Kidney epithelial cell (primary cell): ENCODE data around the gene SHC3. TPM values are rescaled to one million over a fixed set of nuclear protein-coding genes. Genes with fewer than 3 reads are reported as not detected.

Experiments
- DNase-seq: peaks from one replicate; pipeline ENCODE4 v3.0.0-alpha.2; 2010; ENCODE audit warnings: low read depth
- H3K27me3 ChIP-seq: 2 replicates; pipeline ENCODE4 v1.6.0; 2011; ENCODE audit warnings: low read length; ENCODE audit not compliant: control insufficient read depth, insufficient read depth
- H3K36me3 ChIP-seq: 2 replicates; pipeline ENCODE4 v1.5.1; 2011; ENCODE audit warnings: low read length; ENCODE audit not compliant: control insufficient read depth, insufficient read depth
- H3K4me3 ChIP-seq: 2 replicates; pipeline ENCODE4 v1.5.1; 2011; ENCODE audit warnings: low read depth, mild to moderate bottlenecking, control low read depth, low read length
- CTCF ChIP-seq: IDR thresholded peaks from 2 replicates; pipeline ENCODE4 v1.5.1; 2011; ENCODE audit warnings: mild to moderate bottlenecking, moderate library complexity, low read length, control low read depth, inconsistent platforms; ENCODE audit not compliant: insufficient read depth, poor library complexity, severe bottlenecking
- total RNA-seq: library from RNA; depleted of rRNA; stranded (reverse); fragments of >200 nt; gene quantifications from 2 replicates; pipeline ENCODE4 v1.2.3, GENCODE V29; 2015

The SHC3 gene
- total RNA-seq, 1 donor from 2014 or later, result 2.9 TPM

GRCh38 chr9:88983865-88984542 is 194.6 kb downstream of the SHC3 start:
- Histone ChIP-seq H3K27me3 (no peaks in the 10 kb centered on the region), H3K4me3 (no peak overlapping the region), H3K36me3 (no peaks in the 10 kb centered on the region)
- DNase-seq, result no peak
- TF ChIP-seq CTCF, result no peak

- no peak for DNase-seq
- Histone ChIP-seq H3K4me3 (no peak overlapping the region), H3K36me3 (no peaks in the 10 kb centered on the region), H3K27me3 (peaks cover 2% of the 10 kb centered on the region)
- TF ChIP-seq CTCF, result no peak
Measured at GRCh38 chr9:88980740-88981203, 197.8 kb downstream of the SHC3 start.

- no peaks in the 10 kb centered on the region for H3K36me3 ChIP-seq
- peaks cover 2% of the 10 kb centered on the region for H3K27me3 ChIP-seq
- no peak overlapping the region for H3K4me3 ChIP-seq
- no peak for DNase-seq
- TF ChIP-seq CTCF, result no peak
Measured at GRCh38 chr9:88979791-88980190, 198.8 kb downstream of the SHC3 start.

GRCh38 chr9:88979021-88979420 is 199.6 kb downstream of the SHC3 start:
- no peak for TF ChIP-seq CTCF
- no peak for DNase-seq
- Histone ChIP-seq H3K4me3 (no peak overlapping the region), H3K36me3 (no peaks in the 10 kb centered on the region), H3K27me3 (peaks cover 2% of the 10 kb centered on the region)

- Histone ChIP-seq H3K4me3 (no peak overlapping the region), H3K27me3 (peaks cover 2% of the 10 kb centered on the region), H3K36me3 (no peaks in the 10 kb centered on the region)
- TF ChIP-seq CTCF, result no peak
- no peak for DNase-seq
Measured at GRCh38 chr9:88978034-88978433, 200.6 kb downstream of the SHC3 start.

- Histone ChIP-seq H3K36me3 (no peaks in the 10 kb centered on the region), H3K4me3 (no peak overlapping the region), H3K27me3 (peaks cover 2% of the 10 kb centered on the region)
- no peak for DNase-seq
- no peak for TF ChIP-seq CTCF
Measured at GRCh38 chr9:88976890-88977257, 201.7 kb downstream of the SHC3 start.
